A204.1 (cell line): ENCODE measurements around the gene PLAGL1.
"Not testable (repeated sequence)": the region's sequence is repeated elsewhere in the genome, so short reads cannot be mapped to it uniquely, and the experiment has no call there.

Source experiments
- FAIRE-seq: peaks from 2 replicates; lab custom pipeline; 2012; peaks lifted over from hg19 to GRCh38; lab: Jason Lieb, UNC

Gene PLAGL1

DNA sequence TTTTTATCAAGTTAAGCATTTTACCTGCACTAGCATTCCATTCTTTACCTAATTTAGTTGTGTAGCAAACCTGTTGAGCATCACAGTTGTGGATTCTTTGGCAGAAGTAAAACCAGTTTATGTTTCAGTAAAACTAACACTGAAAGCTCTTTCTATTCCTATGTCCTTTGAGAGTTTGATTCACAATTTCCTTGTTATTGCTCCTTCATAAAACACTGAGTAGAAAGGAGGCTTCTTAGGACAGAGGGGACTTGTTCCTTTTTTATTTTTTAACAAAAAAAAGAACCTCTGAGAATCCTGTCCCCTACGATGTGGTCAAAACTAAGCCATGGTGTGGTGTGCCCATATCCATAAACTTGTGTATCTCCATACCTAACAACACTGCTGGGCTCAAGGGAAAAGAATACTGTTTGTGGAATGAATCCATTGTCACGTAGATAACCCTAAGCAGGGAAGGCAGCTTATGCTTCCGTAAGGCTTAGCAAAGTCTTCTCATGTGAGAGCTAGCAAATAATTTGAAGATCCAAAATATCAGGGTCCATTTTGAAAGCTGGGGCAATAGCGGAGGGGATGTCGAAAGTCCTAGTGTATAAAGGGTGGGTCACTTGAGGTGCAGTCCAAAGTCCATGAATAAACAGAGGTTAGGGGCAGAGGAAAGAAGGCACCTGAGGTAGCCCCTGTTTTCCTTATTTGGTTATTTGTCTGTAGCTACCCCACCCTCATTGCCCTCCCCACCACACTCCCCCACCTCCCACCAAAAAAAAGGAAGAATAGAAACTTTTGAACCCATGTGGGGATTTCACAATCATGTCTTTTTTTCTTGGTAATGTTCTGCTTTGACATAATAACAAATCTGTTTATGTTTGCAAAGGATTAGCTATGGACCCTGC, 71.0 kb downstream of the PLAGL1 start:
- no peak for FAIRE-seq

DNA sequence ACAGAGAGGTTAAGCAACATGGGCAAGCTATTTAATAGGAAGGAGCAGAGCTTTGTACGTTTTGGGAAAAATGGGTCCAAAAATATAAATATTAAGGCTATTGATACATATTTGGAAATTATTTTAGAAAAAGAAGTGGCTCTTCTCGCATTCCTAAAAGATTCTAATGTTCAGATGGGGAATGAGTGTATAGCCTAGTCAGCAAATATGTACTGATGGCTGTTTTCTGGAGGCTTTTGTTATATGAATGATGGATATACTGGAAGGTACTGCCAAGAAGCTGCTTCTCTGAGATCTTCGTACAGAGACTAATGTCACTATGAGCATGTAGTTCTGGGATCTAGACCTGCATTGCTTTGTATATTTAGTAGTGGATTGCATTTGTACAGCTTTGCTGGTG, 71.7 kb downstream of the PLAGL1 start:
- no peak for FAIRE-seq

DNA sequence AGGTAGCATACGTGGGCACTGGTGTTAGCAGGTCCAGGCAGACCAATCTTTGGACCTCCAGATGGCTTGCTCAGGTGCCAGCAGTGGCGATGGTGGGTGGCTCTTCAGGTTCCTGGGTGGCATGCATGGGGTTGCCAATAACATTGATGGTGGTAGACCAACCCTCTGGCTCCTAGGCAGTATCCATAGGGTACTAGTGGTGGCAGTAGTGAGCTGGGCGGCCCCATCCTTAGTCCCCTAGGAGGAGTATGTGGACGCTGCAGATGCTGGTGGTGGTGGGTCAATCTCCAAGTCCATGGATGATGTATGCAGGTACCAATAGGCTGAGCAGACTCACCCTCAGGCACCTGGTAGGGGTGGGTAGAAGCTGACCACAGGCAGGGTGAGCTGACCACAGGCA, 73.2 kb downstream of the PLAGL1 start:
- no peak for FAIRE-seq

DNA sequence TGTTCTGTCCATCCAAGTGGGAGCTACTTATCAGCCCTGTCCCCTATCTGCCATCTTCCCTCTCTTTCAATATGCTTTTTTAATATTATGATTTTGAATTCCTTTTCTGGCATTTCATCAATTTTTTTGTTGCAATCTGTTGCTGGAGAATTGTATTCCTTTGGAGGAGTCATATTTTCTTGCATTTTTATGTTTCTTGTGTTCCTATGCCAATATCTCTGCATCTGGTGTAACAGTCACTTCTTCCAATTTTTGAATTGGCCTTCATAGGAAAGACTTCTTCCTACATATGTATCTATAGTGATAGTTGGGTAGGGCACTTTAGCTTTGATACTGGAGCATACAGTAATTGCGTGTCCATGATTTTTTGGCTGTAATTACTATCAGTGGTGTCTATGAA, 73.7 kb downstream of the PLAGL1 start:
- no peak for FAIRE-seq

- FAIRE-seq = no peak
These were observed 78.1 kb downstream of the PLAGL1 start for GRCh38 chr6:143929975-143930374.

- FAIRE-seq = no peak
These were observed 79.2 kb downstream of the PLAGL1 start for GRCh38 chr6:143928853-143929252.

- FAIRE-seq = not testable (repeated sequence)
These were observed 91.0 kb downstream of the PLAGL1 start for GRCh38 chr6:143917026-143917425.

GRCh38 chr6:143912671-143913070, 95.4 kb downstream of the PLAGL1 start:
- no peak for FAIRE-seq

GRCh38 chr6:143911028-143911427, 97.0 kb downstream of the PLAGL1 start:
- FAIRE-seq = no peak

DNA sequence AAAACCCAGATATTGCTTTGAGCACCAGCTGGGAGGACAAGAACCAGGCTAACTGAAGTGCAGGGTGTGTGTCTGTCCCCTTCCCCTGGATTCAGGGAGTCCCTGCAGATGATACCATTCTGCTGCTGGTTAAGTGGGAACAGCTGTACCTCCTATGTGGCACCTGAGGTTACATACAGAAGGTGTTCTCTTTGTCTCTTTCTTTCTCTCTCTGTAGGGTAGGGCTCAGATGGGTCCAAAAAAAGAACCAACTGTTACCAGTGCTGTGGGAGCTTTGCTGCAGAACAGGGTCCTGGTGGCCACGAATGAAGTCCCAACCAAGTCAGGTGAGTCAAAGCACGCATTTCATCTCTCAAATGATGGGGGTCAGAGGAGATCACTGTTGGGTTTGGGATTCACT, 105.2 kb downstream of the PLAGL1 start:
- no peak for FAIRE-seq

DNA sequence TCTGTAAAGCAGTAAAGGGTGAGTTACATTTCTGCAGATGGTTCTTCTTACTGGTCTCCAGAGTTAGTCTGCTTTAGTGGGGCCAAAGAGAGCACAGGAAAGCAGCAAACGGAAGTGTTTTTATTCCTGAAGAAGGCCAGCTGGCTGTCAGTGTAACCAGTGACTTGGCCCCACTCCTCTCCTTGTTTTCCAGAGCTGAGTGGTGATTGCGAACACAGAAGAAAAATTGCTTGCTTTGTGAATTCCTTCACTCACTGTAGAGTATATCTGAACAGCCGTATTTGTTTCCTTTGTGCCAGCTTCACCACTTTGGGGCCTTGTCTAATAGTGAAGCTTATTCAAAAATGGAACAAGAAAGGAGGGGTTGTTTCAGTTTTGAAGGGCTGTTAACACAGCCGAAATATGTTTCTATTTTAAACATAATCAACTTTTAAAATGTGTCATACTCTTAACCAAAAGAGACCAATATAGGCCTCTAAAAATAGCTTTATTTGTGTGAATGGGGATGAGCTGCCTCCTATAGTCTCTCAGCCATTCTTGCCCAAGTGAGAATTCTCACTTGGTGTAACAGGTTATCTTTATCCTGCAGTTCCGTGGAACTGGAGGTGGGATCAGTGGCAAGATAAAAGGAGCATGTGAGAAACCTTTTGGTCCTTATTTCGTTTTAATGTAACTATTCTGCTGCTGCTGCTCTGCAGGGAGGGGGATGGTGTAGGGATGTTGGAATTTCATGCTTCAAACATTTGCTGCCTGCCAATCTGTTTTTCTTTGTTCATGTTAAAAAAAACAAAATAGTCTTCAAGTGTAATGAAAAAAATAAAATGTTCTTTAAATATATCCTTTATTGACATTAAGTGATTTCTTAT, 105.9 kb downstream of the PLAGL1 start:
- no peak for FAIRE-seq

DNA sequence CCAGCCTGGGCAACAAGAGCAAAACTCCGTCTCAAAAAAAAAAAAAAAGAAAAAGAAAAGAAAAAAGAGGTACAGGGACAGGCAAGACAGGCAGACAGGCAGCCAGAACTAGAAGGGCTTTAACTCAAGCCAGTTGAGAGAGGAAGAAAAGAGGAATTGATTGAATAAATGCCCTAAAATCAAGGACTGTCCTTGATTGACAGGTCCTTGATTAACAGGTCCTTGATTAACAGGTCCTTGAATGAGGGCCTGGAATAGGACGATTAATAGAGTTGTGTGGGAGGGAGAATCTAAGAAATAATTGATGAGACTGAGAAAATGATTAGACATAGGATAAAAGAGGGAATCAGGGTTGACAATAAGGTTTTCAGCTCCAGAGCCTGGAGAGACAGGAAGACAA, 107.7 kb downstream of the PLAGL1 start:
- no peak for FAIRE-seq

GRCh38 chr6:143896126-143896860, 111.8 kb downstream of the PLAGL1 start:
- no peak for FAIRE-seq

DNA sequence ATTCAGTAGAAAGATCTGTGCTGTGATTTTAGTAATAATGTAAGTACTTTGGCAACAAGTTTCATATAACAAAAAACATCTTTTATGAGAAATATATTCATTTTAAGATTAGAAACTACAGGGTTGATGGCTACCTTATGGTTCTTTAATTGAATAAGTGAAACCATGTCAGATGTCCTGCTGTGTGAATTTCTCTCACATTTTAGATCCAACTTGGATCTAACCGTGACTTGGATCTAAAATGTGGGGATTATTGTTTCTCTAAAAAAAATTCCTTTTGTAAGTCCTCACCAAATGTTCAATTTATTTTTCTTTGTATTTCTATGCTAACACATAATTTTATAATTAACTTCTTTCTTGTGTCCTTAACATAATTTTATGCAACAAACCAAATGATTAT, 113.4 kb downstream of the PLAGL1 start:
- FAIRE-seq = peak; percentile 65
